Measurements from ENCODE around the gene RABGAP1L.
"Not testable (repeated sequence)": the region's sequence is repeated elsewhere in the genome, so short reads cannot be mapped to it uniquely, and the experiment has no call there.

The RABGAP1L gene

GRCh38 chr1:174682419-174683008 is 523.2 kb downstream of the RABGAP1L start:
- no peak for DNase-seq

DNA sequence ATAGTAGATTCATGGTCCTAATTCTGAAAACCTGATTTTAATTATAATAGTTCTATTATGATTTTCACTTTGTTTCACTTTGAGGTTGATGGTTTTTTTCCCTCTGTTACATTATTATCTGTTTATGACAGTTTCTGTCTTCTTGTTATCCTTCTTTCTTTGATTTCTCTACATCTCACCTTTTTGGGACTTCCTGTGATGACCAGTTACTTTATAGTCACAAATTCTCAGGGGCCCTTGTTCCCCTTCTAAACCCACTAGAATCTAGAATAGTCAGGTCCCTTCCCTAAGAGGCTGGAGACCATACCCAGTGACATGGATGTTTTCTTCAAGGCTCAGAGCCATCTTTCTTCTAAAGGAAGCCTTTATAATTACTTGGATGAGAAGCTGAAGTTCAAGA is 526.9 kb downstream of the RABGAP1L start:
- DNase-seq = no peak

DNA sequence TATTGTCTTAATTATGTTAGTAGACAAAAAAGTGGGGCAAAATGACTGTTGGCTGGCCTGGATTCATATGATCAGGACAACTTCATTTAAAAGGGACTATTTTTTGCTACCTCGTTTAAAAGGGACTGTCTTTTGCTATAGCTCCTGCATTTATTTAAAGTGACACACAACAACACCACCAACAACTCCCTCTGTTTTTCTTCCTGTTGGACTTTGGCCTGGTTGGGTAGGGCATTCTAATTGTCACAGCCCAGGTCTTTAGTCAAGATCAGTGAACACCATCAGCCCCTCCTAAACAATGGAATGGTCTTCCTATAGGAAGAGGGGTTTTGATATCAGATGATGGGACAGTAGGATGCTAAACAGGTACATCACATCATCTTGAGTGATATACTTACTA is 530.2 kb downstream of the RABGAP1L start:
- no peak for DNase-seq

DNA sequence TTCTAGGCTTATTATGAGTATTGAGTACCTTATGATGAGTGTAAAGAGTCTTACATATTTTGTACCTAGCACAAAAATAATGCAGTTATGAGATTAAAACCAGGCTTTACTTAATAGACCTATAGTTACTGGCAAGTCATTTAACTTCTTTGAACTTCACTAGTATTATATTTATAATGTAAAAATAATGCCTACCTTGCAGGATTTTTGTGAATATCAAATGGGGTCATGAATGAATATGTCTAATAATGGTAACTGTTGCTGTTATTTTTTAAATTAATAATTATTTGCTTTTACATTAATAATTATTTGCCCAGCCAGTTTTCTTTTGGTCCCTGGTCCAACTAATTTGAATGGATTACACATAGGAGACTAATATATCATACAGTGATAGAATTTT is 530.9 kb downstream of the RABGAP1L start:
- no peak for DNase-seq

DNA sequence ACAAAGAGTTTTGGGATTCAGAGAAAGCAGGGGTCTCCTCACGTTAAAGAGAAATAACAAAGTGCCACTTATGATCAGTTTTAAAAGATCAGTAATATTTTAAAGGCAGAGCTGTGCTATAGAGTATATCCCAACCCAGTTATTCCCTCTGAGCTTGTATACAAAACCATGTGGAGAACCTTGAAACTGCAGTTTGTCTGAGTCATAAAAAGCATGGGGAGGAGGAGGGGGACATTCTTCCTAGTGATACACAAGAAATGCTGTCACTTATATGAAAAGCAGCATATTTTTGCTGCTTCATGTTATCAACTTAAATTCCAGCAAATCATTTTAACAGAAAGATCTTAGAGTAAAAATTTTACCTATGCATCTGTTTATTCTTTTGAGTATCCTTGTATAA is 533.0 kb downstream of the RABGAP1L start:
- no peak for DNase-seq

- no peak for DNase-seq
Measured at GRCh38 chr1:174693085-174693484, 533.8 kb downstream of the RABGAP1L start.

GRCh38 chr1:174693539-174693938 is 534.2 kb downstream of the RABGAP1L start:
- DNase-seq = not testable (repeated sequence)

DNA sequence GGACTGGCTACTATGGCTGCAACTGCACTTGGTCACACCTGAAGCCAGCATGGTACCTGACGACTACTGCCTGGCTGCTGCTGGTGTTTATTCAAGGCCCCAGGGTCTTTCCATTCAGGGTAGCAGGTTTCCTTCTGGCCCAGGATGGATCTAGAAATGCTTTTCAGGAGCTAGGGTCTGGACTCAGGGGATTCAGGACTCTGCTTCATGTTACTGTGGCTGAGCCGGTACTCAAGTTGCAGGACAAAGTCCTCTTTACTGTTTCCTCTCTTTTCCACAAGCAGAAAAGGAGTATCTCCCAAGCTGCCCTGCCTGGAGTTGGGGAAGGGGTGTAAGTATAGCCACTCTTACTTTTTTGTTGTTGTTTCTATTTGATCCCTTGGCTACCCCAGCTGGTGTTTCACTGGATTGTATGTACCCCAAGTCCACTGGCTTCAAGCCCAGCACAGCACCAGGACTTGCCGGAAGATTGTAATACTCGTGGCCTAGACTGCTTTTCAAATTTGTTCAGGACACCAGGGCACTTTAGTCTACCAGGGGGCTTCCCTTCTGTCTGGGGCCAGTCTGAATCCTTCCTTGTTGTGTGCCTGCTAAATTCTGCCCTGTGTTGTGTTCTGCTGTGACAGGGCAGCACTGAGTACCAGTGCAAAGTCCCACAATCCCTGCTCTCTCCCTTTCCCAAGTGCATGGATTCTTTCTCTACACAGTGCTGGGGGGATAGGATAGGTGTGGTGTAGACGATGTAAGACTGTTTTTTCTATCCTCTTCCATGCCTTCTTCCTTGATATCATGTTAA is 536.9 kb downstream of the RABGAP1L start:
- DNase-seq = no peak

- no peak for DNase-seq
Measured at GRCh38 chr1:174700314-174700713, 541.0 kb downstream of the RABGAP1L start.

DNA sequence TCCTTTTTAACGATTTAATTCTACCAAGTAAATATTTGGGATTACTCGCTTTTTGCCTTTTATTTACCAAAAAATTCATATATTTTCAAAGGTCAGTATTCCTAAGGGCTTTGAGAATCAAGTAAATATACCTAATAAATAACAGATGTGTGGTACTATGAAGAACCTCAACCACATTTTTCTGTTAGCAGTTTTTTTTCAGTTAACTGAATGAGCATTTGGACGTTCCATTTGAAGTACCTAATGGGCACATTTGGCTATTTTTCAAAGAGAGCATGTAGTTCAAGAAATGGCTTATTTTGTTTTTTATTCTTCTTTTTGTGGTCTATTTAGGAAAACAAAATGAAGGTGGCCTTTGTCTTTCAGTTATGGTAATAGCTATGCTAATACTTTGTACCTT is 541.5 kb downstream of the RABGAP1L start:
- DNase-seq = no peak

DNA sequence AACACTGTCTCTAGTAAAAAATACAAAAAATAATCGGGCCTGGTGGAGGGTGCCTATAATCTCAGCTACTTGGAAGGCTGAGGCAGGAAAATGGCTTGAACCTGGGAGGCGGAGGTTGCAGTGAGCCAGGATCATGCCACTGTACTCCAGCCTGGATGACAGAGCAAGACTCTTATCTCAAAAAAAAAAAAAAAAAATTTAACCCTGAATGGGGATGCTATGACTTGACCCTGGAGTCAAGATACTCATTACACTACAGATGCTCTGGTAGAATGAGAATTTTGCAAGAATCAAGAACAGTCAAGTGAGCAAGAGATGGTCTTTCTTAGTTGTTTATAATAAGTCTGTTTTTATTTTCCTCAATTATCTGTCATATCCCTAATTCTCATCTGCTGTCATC is 542.2 kb downstream of the RABGAP1L start:
- no peak for DNase-seq

DNA sequence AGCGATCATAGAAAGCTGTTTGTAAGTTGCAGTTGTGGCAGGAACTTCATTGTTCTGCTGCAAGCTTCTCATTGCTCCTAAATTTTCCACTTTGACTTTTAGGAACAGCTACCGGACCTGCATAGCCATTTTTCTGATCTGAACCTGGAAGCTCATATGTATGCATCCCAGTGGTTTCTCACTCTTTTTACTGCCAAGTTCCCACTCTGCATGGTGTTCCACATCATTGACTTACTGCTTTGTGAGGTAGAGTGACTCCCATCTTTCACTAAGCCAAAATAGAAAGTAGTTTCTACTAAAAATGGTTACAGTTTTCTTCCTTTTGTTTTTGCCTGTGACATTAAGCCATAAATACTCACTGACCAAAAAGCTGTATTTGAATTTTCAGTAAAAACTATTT is 542.7 kb downstream of the RABGAP1L start:
- no peak for DNase-seq

DNA sequence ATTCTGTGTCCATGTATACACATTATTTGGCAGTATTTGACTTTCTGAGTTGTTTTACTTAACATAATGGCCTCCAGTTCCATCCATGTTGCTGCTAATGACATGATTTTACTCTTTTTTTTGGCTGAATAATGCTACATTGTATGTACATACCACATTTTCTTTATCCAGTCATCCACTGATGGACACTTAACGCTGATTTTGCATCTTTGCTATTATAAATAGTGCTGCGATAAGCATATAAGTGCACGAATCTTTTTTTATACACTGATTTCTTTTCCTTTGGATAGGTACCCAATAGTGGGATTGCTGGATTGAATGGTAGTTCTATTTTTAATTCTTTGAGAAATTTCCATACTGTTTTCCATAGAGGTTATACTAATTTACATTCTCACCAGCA is 544.0 kb downstream of the RABGAP1L start:
- no peak for DNase-seq

GRCh38 chr1:174704300-174704699 is 545.0 kb downstream of the RABGAP1L start:
- no peak for DNase-seq

DNA sequence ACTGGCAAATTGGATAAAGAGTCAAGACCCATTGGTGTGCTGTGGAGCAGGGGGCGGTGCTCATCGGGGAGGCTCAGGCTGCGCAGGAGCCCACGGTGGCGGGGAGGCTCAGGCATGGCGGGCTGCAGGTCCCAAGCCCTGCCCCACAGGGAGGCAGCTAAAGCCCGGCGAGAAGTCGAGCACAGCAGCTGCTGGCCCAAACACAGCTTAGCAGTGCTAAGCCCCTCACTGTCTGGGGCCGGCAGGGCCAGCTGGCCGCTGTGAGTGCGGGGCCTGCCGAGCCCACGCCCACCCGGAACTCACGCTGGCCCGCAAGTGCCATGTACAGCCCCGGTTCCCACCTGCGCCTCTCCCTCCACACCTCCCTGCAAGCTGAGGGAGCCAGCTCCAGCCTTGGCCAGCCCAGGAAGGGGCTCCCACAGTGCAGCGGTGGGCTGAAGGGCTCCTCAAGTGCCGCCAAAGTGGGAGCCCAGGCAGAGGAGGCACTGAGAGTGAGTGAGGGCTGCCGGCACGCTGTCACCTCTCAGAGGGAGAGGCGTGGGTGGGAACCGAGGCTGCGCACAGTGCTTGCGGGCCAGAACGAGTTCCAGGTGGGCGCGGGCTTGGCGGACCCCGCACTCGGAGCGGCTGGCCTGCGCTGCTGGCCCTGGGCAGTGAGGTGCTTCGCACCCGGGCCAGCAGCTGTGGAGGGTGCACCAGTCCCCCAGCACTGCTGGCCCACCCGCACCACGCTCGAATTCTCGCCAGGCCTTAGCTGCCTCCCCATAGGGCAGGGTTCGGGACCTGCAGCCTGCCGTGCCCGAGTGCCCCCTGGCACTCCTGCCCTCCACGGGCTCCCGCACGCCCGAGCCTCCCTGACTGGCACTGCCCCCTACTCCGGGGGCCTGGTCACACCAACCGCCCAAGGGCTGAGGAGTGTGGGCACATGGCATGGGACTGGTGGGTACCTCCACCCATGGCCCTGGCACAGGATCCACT is 551.8 kb downstream of the RABGAP1L start:
- no peak for DNase-seq

- not testable (repeated sequence) for DNase-seq
Measured at GRCh38 chr1:174711848-174712247, 552.5 kb downstream of the RABGAP1L start.

DNA sequence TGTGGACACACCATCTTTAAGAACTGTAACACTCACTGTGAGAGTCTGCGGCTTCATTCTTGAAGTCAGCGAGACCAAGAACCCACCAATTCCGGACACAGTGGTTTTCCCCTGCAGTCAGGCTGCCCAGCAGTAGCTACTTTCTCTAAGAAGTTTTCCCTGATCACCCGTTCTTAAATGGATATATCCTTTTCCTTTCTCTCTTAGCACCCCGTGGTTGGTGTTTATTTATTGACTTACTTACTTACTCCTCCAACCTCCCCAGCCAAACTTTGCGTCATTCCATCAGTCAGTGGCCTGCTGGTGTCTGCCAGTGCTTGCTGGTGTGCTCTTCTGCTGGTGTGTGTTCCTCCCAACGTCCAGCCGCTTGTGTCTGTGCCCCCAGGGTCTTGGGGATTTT is 553.2 kb downstream of the RABGAP1L start:
- no peak for DNase-seq

GRCh38 chr1:174713796-174714195 is 554.5 kb downstream of the RABGAP1L start:
- no peak for DNase-seq

- no peak for DNase-seq
Measured at GRCh38 chr1:174719194-174719593, 559.9 kb downstream of the RABGAP1L start.

- DNase-seq = no peak
Measured at GRCh38 chr1:174720618-174721017, 561.3 kb downstream of the RABGAP1L start.

DNA sequence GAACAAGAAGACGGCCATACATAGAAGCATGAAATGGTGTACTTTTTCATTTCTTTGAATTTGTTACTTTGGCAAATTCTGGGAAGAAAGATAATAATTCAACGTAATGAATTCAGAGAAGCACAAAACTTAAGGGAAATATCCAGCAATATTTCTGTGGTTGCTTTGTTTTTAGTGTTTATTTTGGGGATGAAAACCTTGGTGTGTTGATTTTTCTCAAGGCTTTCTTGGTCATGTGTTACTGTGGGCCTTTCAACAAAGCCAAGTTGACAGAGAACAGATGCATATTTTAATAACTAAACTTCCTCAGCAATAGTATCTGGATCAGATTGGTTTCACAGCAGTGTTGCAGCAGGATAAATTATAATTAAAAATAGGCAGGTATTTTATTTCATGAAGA is 561.9 kb downstream of the RABGAP1L start:
- DNase-seq = no peak

DNA sequence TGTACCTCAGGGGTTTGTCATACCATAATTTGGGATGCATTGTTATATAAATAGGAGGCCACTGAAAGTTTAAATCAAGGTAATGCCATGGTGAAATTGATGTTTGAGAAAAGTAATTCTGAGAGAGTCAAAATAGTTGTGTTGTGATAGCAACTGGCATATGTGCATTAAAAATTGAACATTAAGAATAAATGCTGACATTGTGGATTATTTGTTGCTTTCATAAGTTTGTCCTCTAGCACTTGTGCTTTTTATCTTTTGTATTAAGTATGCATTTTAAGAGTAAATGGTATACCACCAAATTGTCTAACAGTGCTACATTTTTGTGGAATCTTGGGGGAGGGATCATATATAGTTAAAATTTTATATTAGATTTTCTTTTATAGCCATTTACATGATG is 564.5 kb downstream of the RABGAP1L start:
- DNase-seq = no peak

DNA sequence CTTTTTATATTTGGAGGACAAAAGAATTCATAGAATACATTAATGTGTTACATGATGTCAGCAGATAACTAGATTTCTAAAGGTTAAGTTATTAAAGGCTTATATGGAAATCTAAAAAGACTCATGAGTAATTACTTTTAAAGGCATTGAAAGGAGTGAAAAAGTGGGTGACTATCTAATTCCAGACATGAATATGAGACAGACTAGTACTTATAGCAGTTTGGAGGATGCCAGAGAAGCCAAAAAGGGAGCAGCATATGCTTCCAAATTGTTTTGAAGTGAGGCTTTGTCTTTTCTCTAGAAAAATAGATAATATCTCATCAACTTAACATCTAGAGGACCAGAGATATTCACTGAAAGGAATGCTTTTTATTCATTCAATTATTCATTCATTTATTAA is 564.9 kb downstream of the RABGAP1L start:
- no peak for DNase-seq
